Stomach (tissue), 9 donors: ENCODE results near the gene PET100. TPM values are rescaled to one million over a fixed set of nuclear protein-coding genes. Genes with fewer than 3 reads are reported as not detected.

Experiments used
- DNase-seq, 2 donors: peaks; one replicate each; pipeline versions ENCODE4 v3.0.0 to v3.0.0-alpha.2; 2013 to 2019
- H3K27ac ChIP-seq, 5 donors: fragments of 200-600 bp in 4 of 5; sonication (generic) in 4 of 5; one replicate each; pipeline ENCODE4 v1.5.1; 2013 to 2019; ENCODE audit warnings: mild to moderate bottlenecking in 1 of 5, moderate library complexity in 1 of 5
- H3K27me3 ChIP-seq, 3 donors: fragments of 200-600 bp; sonication (generic); one replicate each; pipeline ENCODE4 v1.5.1; 2017 to 2019; ENCODE audit warnings: mixed run types in 1 of 3
- H3K36me3 ChIP-seq, 4 donors: fragments of 200-600 bp; sonication (generic); 1 replicate in 3 of 4; 2 replicates in 1 of 4; pipeline ENCODE4 v1.5.1; 2016 to 2019
- H3K4me1 ChIP-seq, 4 donors: fragments of 200-600 bp; sonication (generic); one replicate each; pipeline ENCODE4 v1.5.1; 2016 to 2019
- H3K4me3 ChIP-seq, 4 donors: fragments of 200-600 bp; sonication (generic) in 3 of 4; one replicate each; pipeline ENCODE4 v1.5.1; 2016 to 2019; ENCODE audit warnings: mild to moderate bottlenecking in 1 of 4
- H3K9me3 ChIP-seq, 4 donors: fragments of 200-600 bp; sonication (generic); one replicate each; pipeline ENCODE4 v1.5.1; 2016 to 2019
- CTCF ChIP-seq, 7 experiments: fragments of 450-650 bp in 4 of 7; fragments of 200-600 bp in 3 of 7; sonication (generic) in 3 of 7; IDR thresholded peaks; one replicate each; pipeline ENCODE4 v1.5.1; 2016 to 2019; ENCODE audit warnings: antibody characterized with exemption in 7 of 7, control low read depth in 2 of 7, mild to moderate bottlenecking in 1 of 7
- EP300 ChIP-seq: sonication (generic); formaldehyde crosslinking; IDR thresholded peaks from one replicate; pipeline ENCODE4 v1.6.1; 2017; ENCODE audit warnings: antibody characterized with exemption
- POLR2A ChIP-seq, 4 donors: fragments of 450-650 bp; IDR thresholded peaks; one replicate each; pipeline ENCODE4 v1.6.1; 2016; ENCODE audit warnings: antibody characterized with exemption in 4 of 4, control low read depth in 2 of 4, mild to moderate bottlenecking in 1 of 4, moderate library complexity in 1 of 4
- POLR2AphosphoS5 ChIP-seq, 3 donors: sonication (generic); formaldehyde crosslinking; IDR thresholded peaks; one replicate each; pipeline ENCODE4 v1.6.1; 2016; ENCODE audit warnings: antibody characterized with exemption in 3 of 3
- WGBS, 5 donors: extraction: QIAGEN DNeasy Blood & Tissue Kit in 3 of 5; methylation state at CpG; one replicate each; pipeline versions ENCODE4 v1.1.5 to v1.1.7; 2013 to 2018; 5-methylcytosine and 5-hydroxymethylcytosine counted together
- intact Hi-C: fragments of 100-400 bp; cut with DNase I; formaldehyde crosslinking; loops from one replicate; pipeline ENCODE4 v1.15.1; 2023; ENCODE audit warnings: low total_unique reads
- polyA plus RNA-seq, 3 donors: library from polyadenylated mRNA; stranded (reverse); fragments of 200-250 nt; gene quantifications; one replicate each; pipeline ENCODE4 v1.2.3, GENCODE V29; 2013
- total RNA-seq, 5 donors: library from RNA; depleted of rRNA; stranded (reverse); fragments of >200 nt; gene quantifications; one replicate each; pipeline versions ENCODE4 v1.1.0 to v1.2.3, GENCODE V29; 2014 to 2016
- donor health status: healthy with polysubstance abuse.
- donor health status: Bipolar disorder and iron deficiency.
- donor health status: healthy.

The PET100 gene
- total and polyA plus RNA-seq, 8 donors, result 0.89 to 197 (median 28.1) TPM

- TF ChIP-seq POLR2AphosphoS5 (IDR thresholded peaks at IDR 0.05), result no peak
- no peak for TF ChIP-seq POLR2A (IDR thresholded peaks at IDR 0.05)
- TF ChIP-seq CTCF (IDR thresholded peaks at IDR 0.05), result no peak
- TF ChIP-seq EP300, result no peak
- DNase-seq, result no peak
- no peak overlapping the region for H3K27ac ChIP-seq
- intact Hi-C loops, result no loop called here
- no peak overlapping the region for H3K4me3 ChIP-seq
- no peaks in the 10 kb centered on the region for H3K9me3 ChIP-seq
- H3K36me3 ChIP-seq, result peaks cover 0 to 62% (median 47%) of the 10 kb centered on the region in 4 donors
- H3K27me3 ChIP-seq, result peaks cover 0 to 42% (median 0%) of the 10 kb centered on the region in 3 donors
- peaks cover 0 to 18% (median 0%) of the 10 kb centered on the region in 4 donors for H3K4me1 ChIP-seq
- WGBS, 5 donors, result 81 to 95% (median 87%) methylated on average over 13 to 14 of the region's 14 CpGs
Measured at GRCh38 chr19:7645163-7645562, 15.6 kb downstream of the PET100 start.

- Histone ChIP-seq H3K4me1 (peaks cover 0 to 17% (median 0%) of the 10 kb centered on the region in 4 donors), H3K27ac (no peak overlapping the region), H3K9me3 (no peaks in the 10 kb centered on the region), H3K36me3 (peaks cover 0 to 56% (median 45%) of the 10 kb centered on the region in 4 donors), H3K27me3 (peaks cover 0 to 47% (median 0%) of the 10 kb centered on the region in 3 donors), H3K4me3 (no peak overlapping the region)
- DNase-seq, result no peak
- intact Hi-C loops, result no loop called here
- TF ChIP-seq POLR2A (IDR thresholded peaks at IDR 0.05) (no peak), CTCF (IDR thresholded peaks at IDR 0.05) (no peak), EP300 (no peak), POLR2AphosphoS5 (IDR thresholded peaks at IDR 0.05) (no peak)
- 65 to 80% (median 76%) methylated on average over 19 to 20 of the region's 20 CpGs for WGBS, 5 donors
Measured at GRCh38 chr19:7645656-7646425, 16.2 kb downstream of the PET100 start.

GRCh38 chr19:7646426-7646700 lies 16.8 kb downstream of the PET100 start:
- H3K4me3 ChIP-seq, result no peak overlapping the region
- no peak for TF ChIP-seq EP300
- no peak for TF ChIP-seq CTCF (IDR thresholded peaks at IDR 0.05)
- TF ChIP-seq POLR2A (IDR thresholded peaks at IDR 0.05), result no peak
- no peak for TF ChIP-seq POLR2AphosphoS5 (IDR thresholded peaks at IDR 0.05)
- no peaks in the 10 kb centered on the region for H3K9me3 ChIP-seq
- peaks cover 0 to 52% (median 0%) of the 10 kb centered on the region in 3 donors for H3K27me3 ChIP-seq
- H3K36me3 ChIP-seq, result peaks cover 0 to 53% (median 42%) of the 10 kb centered on the region in 4 donors
- intact Hi-C loops, result no loop called here
- peaks cover 0 to 17% (median 0%) of the 10 kb centered on the region in 4 donors for H3K4me1 ChIP-seq
- H3K27ac ChIP-seq, result no peak overlapping the region
- 69 to 90% (median 87%) methylated on average over 8 of the region's 8 CpGs for WGBS, 5 donors
- no peak for DNase-seq

- no peak for TF ChIP-seq CTCF (IDR thresholded peaks at IDR 0.05)
- TF ChIP-seq POLR2A (IDR thresholded peaks at IDR 0.05), result no peak
- TF ChIP-seq EP300, result no peak
- no peak for TF ChIP-seq POLR2AphosphoS5 (IDR thresholded peaks at IDR 0.05)
- Histone ChIP-seq H3K27me3 (peaks cover 0 to 51% (median 0%) of the 10 kb centered on the region in 3 donors), H3K9me3 (no peaks in the 10 kb centered on the region), H3K4me1 (peaks cover 0 to 25% (median 5%) of the 10 kb centered on the region in 4 donors), H3K36me3 (peaks cover 0 to 45% (median 39%) of the 10 kb centered on the region in 4 donors), H3K27ac (no peak overlapping the region), H3K4me3 (no peak overlapping the region)
- intact Hi-C loops, result no loop called here
- no peak for DNase-seq
- WGBS, 5 donors, result 85 to 95% (median 92%) methylated on average over 21 to 26 of the region's 26 CpGs
Measured at GRCh38 chr19:7647156-7647555, 17.6 kb downstream of the PET100 start.
